Measurements from ENCODE around the gene GPR84. TPM values are rescaled to one million over a fixed set of nuclear protein-coding genes. Genes with fewer than 3 reads are reported as not detected.

The GPR84 gene
- total RNA-seq, 1 experiment from 2014 or later, result not detected

- H3K79me2 ChIP-seq (ENCODE audit: low read depth), result no peaks in the 10 kb centered on the region
- no peak overlapping the region for H3K4me2 ChIP-seq
- no peak overlapping the region for H3K27ac ChIP-seq
- H2AFZ ChIP-seq, result no peak overlapping the region
- H3K27me3 ChIP-seq (ENCODE audit: insufficient read depth, low read depth), result no peaks in the 10 kb centered on the region
- H3K36me3 ChIP-seq (ENCODE audit: low read depth), result peaks cover 29% of the 10 kb centered on the region
- H4K20me1 ChIP-seq (ENCODE audit: insufficient read depth), result no peaks in the 10 kb centered on the region
- H3K4me3 ChIP-seq, result no peak overlapping the region
- no peak for TF ChIP-seq EZH2 (IDR thresholded peaks at IDR 0.05; ENCODE audit: low read depth)
- no peak for TF ChIP-seq CTCF (conservative IDR thresholded peaks at IDR 0.05)
- H3K4me1 ChIP-seq (replicated peaks; ENCODE audit: insufficient read depth), result no peaks in the 10 kb centered on the region; the same call in 1 of the 2 replicates
- ChIA-PET CTCF (interaction anchor here (0.5 to 0.6 kb wide), 2 partner anchors 133 to 134 kb away, joined by 5 to 7 read pairs; no protein-coding TSS in a partner anchor), POLR2A (ENCODE audit: unreplicated experiment) (interaction anchor here (0.6 kb wide), 1 partner anchor 35 kb away, joined by 3 read pairs; no protein-coding TSS in a partner anchor)
- H3F3A ChIP-seq (ENCODE audit: insufficient read depth, low read depth), result peaks cover 47% of the 10 kb centered on the region; the same call in 1 of the 2 replicates
- no peaks in the 10 kb centered on the region for H3K9me2 ChIP-seq (ENCODE audit: insufficient read depth)
- DNase-seq, result no peak
- no TSS peak for BruUV-seq (replicated peaks)
- intact Hi-C loops (cut with micrococcal nuclease; ENCODE audit: unreplicated experiment), result no loop called here
- no peaks in the 10 kb centered on the region for H3K9me3 ChIP-seq (ENCODE audit: insufficient read depth, low read depth)
Measured at GRCh38 chr12:54352891-54353874, 11.1 kb downstream of the GPR84 start.

- ChIA-PET POLR2A (ENCODE audit: unreplicated experiment) (no interaction called here), CTCF (no interaction called here)
- peaks cover 47% of the 10 kb centered on the region; the same call in 1 of the 2 replicates for H3F3A ChIP-seq (ENCODE audit: insufficient read depth, low read depth)
- H3K4me1 ChIP-seq (replicated peaks; ENCODE audit: insufficient read depth), result no peaks in the 10 kb centered on the region
- no peaks in the 10 kb centered on the region for H3K79me2 ChIP-seq (ENCODE audit: low read depth)
- H4K20me1 ChIP-seq (ENCODE audit: insufficient read depth), result no peaks in the 10 kb centered on the region
- intact Hi-C loops (cut with micrococcal nuclease; ENCODE audit: unreplicated experiment), result no loop called here
- H3K27me3 ChIP-seq (ENCODE audit: insufficient read depth, low read depth), result no peaks in the 10 kb centered on the region
- H3K9me3 ChIP-seq (ENCODE audit: insufficient read depth, low read depth), result no peaks in the 10 kb centered on the region
- no peak for DNase-seq
- H3K4me3 ChIP-seq, result no peak overlapping the region
- no peak overlapping the region for H2AFZ ChIP-seq
- H3K36me3 ChIP-seq (ENCODE audit: low read depth), result peaks cover 34% of the 10 kb centered on the region
- H3K27ac ChIP-seq, result no peak overlapping the region
- BruUV-seq (replicated peaks), result no TSS peak
- no peak overlapping the region for H3K4me2 ChIP-seq
- H3K9me2 ChIP-seq (ENCODE audit: insufficient read depth), result no peaks in the 10 kb centered on the region
- TF ChIP-seq EZH2 (IDR thresholded peaks at IDR 0.05; ENCODE audit: low read depth) (no peak), CTCF (conservative IDR thresholded peaks at IDR 0.05) (no peak)
Measured at GRCh38 chr12:54352022-54352531, 12.2 kb downstream of the GPR84 start.

- peaks cover 47% of the 10 kb centered on the region; the same call in 1 of the 2 replicates for H3F3A ChIP-seq (ENCODE audit: insufficient read depth, low read depth)
- H3K79me2 ChIP-seq (ENCODE audit: low read depth), result no peaks in the 10 kb centered on the region
- intact Hi-C loops (cut with micrococcal nuclease; ENCODE audit: unreplicated experiment), result no loop called here
- no peak overlapping the region for H3K4me3 ChIP-seq
- no peaks in the 10 kb centered on the region for H3K9me2 ChIP-seq (ENCODE audit: insufficient read depth)
- H3K9me3 ChIP-seq (ENCODE audit: insufficient read depth, low read depth), result no peaks in the 10 kb centered on the region
- no peaks in the 10 kb centered on the region for H3K4me1 ChIP-seq (replicated peaks; ENCODE audit: insufficient read depth)
- H3K4me2 ChIP-seq, result no peak overlapping the region
- no peak for DNase-seq
- H3K36me3 ChIP-seq (ENCODE audit: low read depth), result peaks cover 34% of the 10 kb centered on the region
- no peaks in the 10 kb centered on the region for H3K27me3 ChIP-seq (ENCODE audit: insufficient read depth, low read depth)
- no peak overlapping the region for H3K27ac ChIP-seq
- no peak for TF ChIP-seq EZH2 (IDR thresholded peaks at IDR 0.05; ENCODE audit: low read depth)
- TF ChIP-seq CTCF (conservative IDR thresholded peaks at IDR 0.05), result no peak
- TSS peak; percentile 43 for BruUV-seq (replicated peaks)
- no peaks in the 10 kb centered on the region for H4K20me1 ChIP-seq (ENCODE audit: insufficient read depth)
- ChIA-PET CTCF (no interaction called here), POLR2A (ENCODE audit: unreplicated experiment) (no interaction called here)
- no peak overlapping the region for H2AFZ ChIP-seq
Measured at GRCh38 chr12:54351341-54351740, 12.9 kb downstream of the GPR84 start.

Data from PC-9 (cell line).